T-helper 2 cell treated with Interferon-gamma antibody and Interleukin-4, amounts not matched to agents 100 ng/mL and 5 ng/mL, for 36 hours (primary cell): ENCODE results near the gene IDNK. TPM values are rescaled to one million over a fixed set of nuclear protein-coding genes. Genes with fewer than 3 reads are reported as not detected.

ENCODE experiments used
- intact Hi-C: fragments of 100-400 bp; cut with micrococcal nuclease; formaldehyde crosslinking; loops from one replicate; pipeline ENCODE4 v1.15.1; 2023
- total RNA-seq: library from RNA; stranded (reverse); gene quantifications from 2 replicates; pipeline ENCODE4 v1.2.3, GENCODE V29; 2022

Gene IDNK
- total RNA-seq, 1 donor from 2014 or later = 9.1 TPM

GRCh38 chr9:83677596-83677995 lies 54.7 kb downstream of the IDNK start:
- intact Hi-C loops = no loop called here

GRCh38 chr9:83680233-83680632 lies 57.3 kb downstream of the IDNK start:
- intact Hi-C loops = no loop called here

- intact Hi-C loops = no loop called here
Measured at GRCh38 chr9:83681490-83681889, 58.5 kb downstream of the IDNK start.

GRCh38 chr9:83688921-83689320 lies 66.0 kb downstream of the IDNK start:
- intact Hi-C loops = no loop called here

- intact Hi-C loops = no loop called here
Measured at GRCh38 chr9:83691492-83691891, 68.5 kb downstream of the IDNK start.

Other genes starting within 250 kb of the IDNK start
- 0.50 and 0.70 TPM in 2 replicates for gene FRMD3, start 84.7 kb upstream of the IDNK start, total RNA-seq
- gene UBQLN1, start 84.8 kb downstream of the IDNK start, total RNA-seq = 119 and 126 TPM in 2 replicates
- 3.5 and 3.8 TPM in 2 replicates for gene GKAP1, start 194.6 kb downstream of the IDNK start, total RNA-seq